BJ (cell line): ENCODE data around the gene PCSK7. TPM values are rescaled to one million over a fixed set of nuclear protein-coding genes. Genes with fewer than 3 reads are reported as not detected.

Experiments
- CTCF ChIA-PET: fragments of 350-600 bp; formaldehyde crosslinking; extraction: SDS; loops from one replicate; lab custom pipeline; 2021; ENCODE audit warnings: antibody characterized with exemption, inconsistent platforms; lab: Yijun Ruan, JAX
- POLR2A ChIA-PET: fragments of 300-600 bp; sonication (Branson Sonifier 250); formaldehyde crosslinking; extraction: SDS; loops from one replicate; lab custom pipeline; 2021; ENCODE audit warnings: antibody characterized with exemption; lab: Charles Lee
- DNase-seq: peaks from one replicate; pipeline ENCODE4 v3.0.0-alpha.2; 2011; ENCODE audit warnings: low read depth
- H3K27me3 ChIP-seq: 2 replicates; pipeline ENCODE4 v1.6.0; 2011; ENCODE audit warnings: low read length; ENCODE audit not compliant: control insufficient read depth, insufficient read depth
- H3K36me3 ChIP-seq: 2 replicates; pipeline ENCODE4 v1.5.1; 2011; ENCODE audit warnings: low read length; ENCODE audit not compliant: control insufficient read depth, insufficient read depth
- H3K4me3 ChIP-seq: 2 replicates; pipeline ENCODE4 v1.5.1; 2011; ENCODE audit warnings: low read depth, mild to moderate bottlenecking, control low read depth, low read length
- polyA plus RNA-seq: library from polyadenylated mRNA; depleted of rRNA; stranded (reverse); fragments of >200 nt; gene quantifications from 2 replicates; pipeline ENCODE4 v1.2.3, GENCODE V29; 2011; rRNA removed
- small RNA-seq: library from RNA; depleted of rRNA; stranded (forward); fragments of <200 nt; gene quantifications from one replicate; pipeline ENCODE3, GENCODE V24; 2012; ENCODE audit warnings: low replicate concordance, low read depth; ENCODE audit not compliant: insufficient read length
- TF ChIP-seq, protein P1 (sequence below): IDR thresholded peaks from 2 replicates; pipeline ENCODE4 v1.5.1; 2011; ENCODE audit warnings: low read depth, mild to moderate bottlenecking, control low read depth, inconsistent platforms, low read length, moderate library complexity; ENCODE audit not compliant: insufficient read depth

PCSK7 gene
- polyA plus RNA-seq, 1 experiment: 32.8 TPM

DNA sequence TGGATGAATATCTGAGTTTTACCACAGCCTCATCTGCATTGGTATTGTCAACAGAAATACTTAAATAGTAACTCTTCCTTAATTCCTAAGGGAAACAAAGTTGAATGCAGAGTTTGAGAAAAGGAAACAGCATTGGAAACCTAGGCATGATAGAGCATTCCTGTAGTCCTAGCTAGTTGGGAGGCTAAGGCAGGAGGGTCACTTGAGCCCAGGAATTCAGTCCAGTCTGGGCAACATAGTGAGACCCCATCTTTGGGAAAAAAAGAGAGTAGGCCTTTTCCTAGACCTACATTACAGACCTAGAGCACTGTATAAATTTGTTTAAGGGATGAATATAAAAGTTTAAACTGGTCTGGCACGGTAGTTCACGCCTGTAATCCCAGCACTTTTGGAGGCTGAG is 74.4 kb downstream of the PCSK7 start:
- TF ChIP-seq, protein P1, sequence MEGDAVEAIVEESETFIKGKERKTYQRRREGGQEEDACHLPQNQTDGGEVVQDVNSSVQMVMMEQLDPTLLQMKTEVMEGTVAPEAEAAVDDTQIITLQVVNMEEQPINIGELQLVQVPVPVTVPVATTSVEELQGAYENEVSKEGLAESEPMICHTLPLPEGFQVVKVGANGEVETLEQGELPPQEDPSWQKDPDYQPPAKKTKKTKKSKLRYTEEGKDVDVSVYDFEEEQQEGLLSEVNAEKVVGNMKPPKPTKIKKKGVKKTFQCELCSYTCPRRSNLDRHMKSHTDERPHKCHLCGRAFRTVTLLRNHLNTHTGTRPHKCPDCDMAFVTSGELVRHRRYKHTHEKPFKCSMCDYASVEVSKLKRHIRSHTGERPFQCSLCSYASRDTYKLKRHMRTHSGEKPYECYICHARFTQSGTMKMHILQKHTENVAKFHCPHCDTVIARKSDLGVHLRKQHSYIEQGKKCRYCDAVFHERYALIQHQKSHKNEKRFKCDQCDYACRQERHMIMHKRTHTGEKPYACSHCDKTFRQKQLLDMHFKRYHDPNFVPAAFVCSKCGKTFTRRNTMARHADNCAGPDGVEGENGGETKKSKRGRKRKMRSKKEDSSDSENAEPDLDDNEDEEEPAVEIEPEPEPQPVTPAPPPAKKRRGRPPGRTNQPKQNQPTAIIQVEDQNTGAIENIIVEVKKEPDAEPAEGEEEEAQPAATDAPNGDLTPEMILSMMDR: no peak
- Histone ChIP-seq H3K27me3 (no peaks in the 10 kb centered on the region), H3K36me3 (peaks cover 13% of the 10 kb centered on the region), H3K4me3 (no peak overlapping the region)
- POLR2A ChIA-PET: no interaction called here
- CTCF ChIA-PET: interaction anchor here (1.0 to 1.4 kb wide), 2 partner anchors 9 to 18 kb away, joined by 4 read pairs; no protein-coding TSS in a partner anchor
- no peak for DNase-seq

DNA sequence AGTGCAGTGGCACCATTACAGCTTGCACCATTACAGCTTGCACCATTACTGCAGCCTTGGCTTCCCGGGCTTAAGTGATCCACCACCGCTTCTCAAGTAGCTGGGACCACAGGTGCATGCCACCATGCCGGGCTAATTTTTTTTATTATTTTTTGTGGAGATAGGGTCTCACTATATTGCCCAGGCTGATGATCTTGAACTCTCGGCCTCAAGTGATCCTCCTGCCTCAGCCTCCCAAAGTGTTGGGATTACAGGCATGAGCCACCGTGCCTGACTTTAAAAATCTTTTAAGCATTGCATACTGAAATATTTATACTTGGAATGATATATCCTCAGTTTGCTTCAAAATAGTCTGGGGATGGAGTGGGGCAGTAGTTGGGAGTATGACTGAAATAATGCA is 77.4 kb downstream of the PCSK7 start:
- no peak for DNase-seq
- H3K36me3 ChIP-seq: peaks cover 7% of the 10 kb centered on the region
- ChIA-PET POLR2A (no interaction called here), CTCF (interaction anchor here (1.1 kb wide), 1 partner anchor 72 kb away, joined by 4 read pairs; no protein-coding TSS in a partner anchor)
- no peak overlapping the region for H3K4me3 ChIP-seq
- H3K27me3 ChIP-seq: no peaks in the 10 kb centered on the region
- TF ChIP-seq, protein P1: no peak

Small RNA genes lying within 50 kb of the gene (small RNA-seq; reads per million reads assigned to genes)
- gene RF00564: not detected

Other genes starting within 250 kb of the PCSK7 start
- 5.3 and 7.3 TPM in 2 replicates for gene SIK3, start 133.6 kb downstream of the PCSK7 start, polyA plus RNA-seq
- gene PAFAH1B2, start 87.8 kb downstream of the PCSK7 start, polyA plus RNA-seq: 51.2 and 52.8 TPM in 2 replicates
- 44.4 and 71.3 TPM in 2 replicates for gene SIDT2, start 53.3 kb downstream of the PCSK7 start, polyA plus RNA-seq
- 5,131 and 6,322 TPM in 2 replicates for gene TAGLN, start 32.7 kb downstream of the PCSK7 start, polyA plus RNA-seq
- gene RNF214, start 598 bp upstream of the PCSK7 start, polyA plus RNA-seq: 11.5 and 17.1 TPM in 2 replicates
- gene BACE1-AS, start 59.3 kb upstream of the PCSK7 start, polyA plus RNA-seq: 3.4 and 3.8 TPM in 2 replicates
- 47.8 and 99.6 TPM in 2 replicates for gene BACE1, start 84.2 kb upstream of the PCSK7 start, polyA plus RNA-seq
- gene CEP164, start 95.8 kb upstream of the PCSK7 start, polyA plus RNA-seq: 21.0 and 27.4 TPM in 2 replicates